ENCODE measurements around the gene SMIM7. TPM values are rescaled to one million over a fixed set of nuclear protein-coding genes. Genes with fewer than 3 reads are reported as not detected.

SMIM7 gene
- total RNA-seq, 4 donors from 2014 or later, result 36.4 to 60.5 (median 49.8) TPM

GRCh38 chr19:16607819-16608218 is 52.1 kb downstream of the SMIM7 start:
- peak overlapping the region; percentile 79 to 86 (median 84) for H3K27ac ChIP-seq
- H3K4me3 ChIP-seq, result no peak overlapping the region
- TF ChIP-seq, protein P1, sequence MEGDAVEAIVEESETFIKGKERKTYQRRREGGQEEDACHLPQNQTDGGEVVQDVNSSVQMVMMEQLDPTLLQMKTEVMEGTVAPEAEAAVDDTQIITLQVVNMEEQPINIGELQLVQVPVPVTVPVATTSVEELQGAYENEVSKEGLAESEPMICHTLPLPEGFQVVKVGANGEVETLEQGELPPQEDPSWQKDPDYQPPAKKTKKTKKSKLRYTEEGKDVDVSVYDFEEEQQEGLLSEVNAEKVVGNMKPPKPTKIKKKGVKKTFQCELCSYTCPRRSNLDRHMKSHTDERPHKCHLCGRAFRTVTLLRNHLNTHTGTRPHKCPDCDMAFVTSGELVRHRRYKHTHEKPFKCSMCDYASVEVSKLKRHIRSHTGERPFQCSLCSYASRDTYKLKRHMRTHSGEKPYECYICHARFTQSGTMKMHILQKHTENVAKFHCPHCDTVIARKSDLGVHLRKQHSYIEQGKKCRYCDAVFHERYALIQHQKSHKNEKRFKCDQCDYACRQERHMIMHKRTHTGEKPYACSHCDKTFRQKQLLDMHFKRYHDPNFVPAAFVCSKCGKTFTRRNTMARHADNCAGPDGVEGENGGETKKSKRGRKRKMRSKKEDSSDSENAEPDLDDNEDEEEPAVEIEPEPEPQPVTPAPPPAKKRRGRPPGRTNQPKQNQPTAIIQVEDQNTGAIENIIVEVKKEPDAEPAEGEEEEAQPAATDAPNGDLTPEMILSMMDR (IDR thresholded peaks at IDR 0.05 in 4 of 5, conservative IDR thresholded peaks at IDR 0.05 in 1 of 5), result no peak
- peak in 1 of 2 donors; percentile 28 for TF ChIP-seq POLR2A (IDR thresholded peaks at IDR 0.05)
- no peaks in the 10 kb centered on the region for H3K9me3 ChIP-seq
- H3K36me3 ChIP-seq, result no peaks in the 10 kb centered on the region
- DNase-seq (peak in 1 of 2 donors; percentile 50), ATAC-seq (peak; percentile 15 to 20)
- H3K4me1 ChIP-seq, result peaks cover 67 to 86% of the 10 kb centered on the region in 2 donors
- in situ Hi-C loops (cut with MboI; ENCODE audit: low sequenced_read_pairs in 4 of 4), result no loop called here
- H3K27me3 ChIP-seq, result no peaks in the 10 kb centered on the region
- intact Hi-C loops (cut with DNase I; ENCODE audit: low total_unique reads), result loop anchor here (2.0 to 10.0 kb wide), 2 partner anchors 19 to 217 kb away; partner anchors contain the start of gene SIN3B

GRCh38 chr19:16605553-16605994 is 54.4 kb downstream of the SMIM7 start:
- Histone ChIP-seq H3K4me1 (peaks cover 64 to 79% of the 10 kb centered on the region in 2 donors), H3K36me3 (no peaks in the 10 kb centered on the region), H3K27me3 (no peaks in the 10 kb centered on the region), H3K9me3 (no peaks in the 10 kb centered on the region), H3K27ac (peak overlapping the region; percentile 79 to 86 (median 84)), H3K4me3 (no peak overlapping the region)
- DNase-seq, result peak; percentile 50 to 78
- peak; percentile 25 to 49 for ATAC-seq
- in situ Hi-C loops (cut with MboI; ENCODE audit: low sequenced_read_pairs in 4 of 4) (no loop called here), intact Hi-C loops (cut with DNase I; ENCODE audit: low total_unique reads) (loop anchor here (1.0 to 10.0 kb wide), 5 partner anchors 17 to 219 kb away; partner anchors contain the start of gene SIN3B)
- TF ChIP-seq, protein P1 (IDR thresholded peaks at IDR 0.05 in 4 of 5, conservative IDR thresholded peaks at IDR 0.05 in 1 of 5), result peak; percentile 43 to 67 (median 60)
- no peak for TF ChIP-seq POLR2A (IDR thresholded peaks at IDR 0.05)

DNA sequence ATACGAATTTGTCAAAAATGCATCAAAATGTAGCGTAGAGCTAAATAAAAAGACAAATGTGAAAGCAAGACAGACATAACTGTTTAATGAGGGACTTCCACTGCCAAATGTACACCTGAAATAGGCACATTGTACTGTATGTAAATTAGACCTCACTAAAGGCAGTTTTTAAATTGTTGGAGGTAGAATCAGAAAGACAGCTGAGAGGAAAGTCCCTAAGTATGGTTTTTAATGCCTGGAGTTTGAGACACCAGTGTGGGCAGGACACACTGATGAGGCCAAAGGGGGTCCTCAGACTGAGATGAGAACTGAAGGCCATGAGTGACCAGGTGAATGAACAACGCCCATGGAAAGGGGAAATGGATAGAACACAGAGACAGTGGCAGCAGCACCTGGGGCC is 54.8 kb downstream of the SMIM7 start:
- DNase-seq, result no peak
- H3K4me1 ChIP-seq, result peaks cover 67 to 77% of the 10 kb centered on the region in 2 donors

GRCh38 chr19:16604615-16605014 is 55.3 kb downstream of the SMIM7 start:
- intact Hi-C loops (cut with DNase I; ENCODE audit: low total_unique reads), result loop anchor here (1.0 to 10.0 kb wide), 5 partner anchors 16 to 220 kb away; partner anchors contain the start of gene SIN3B
- ATAC-seq (no peak), DNase-seq (no peak)
- no peak overlapping the region for H3K4me3 ChIP-seq
- H3K27me3 ChIP-seq, result no peaks in the 10 kb centered on the region
- H3K36me3 ChIP-seq, result no peaks in the 10 kb centered on the region
- in situ Hi-C loops (cut with MboI; ENCODE audit: low sequenced_read_pairs in 4 of 4), result no loop called here
- peaks cover 72% of the 10 kb centered on the region in 2 donors for H3K4me1 ChIP-seq
- no peaks in the 10 kb centered on the region for H3K9me3 ChIP-seq
- TF ChIP-seq, protein P1 (IDR thresholded peaks at IDR 0.05 in 4 of 5, conservative IDR thresholded peaks at IDR 0.05 in 1 of 5), result no peak
- H3K27ac ChIP-seq, result peak overlapping the region; percentile 79 to 86 (median 84)

More for the DNA sequence above, 54.8 kb downstream of the SMIM7 start:
- no peaks in the 10 kb centered on the region for H3K36me3 ChIP-seq
- in situ Hi-C loops (cut with MboI; ENCODE audit: low sequenced_read_pairs in 4 of 4) (no loop called here), intact Hi-C loops (cut with DNase I; ENCODE audit: low total_unique reads) (loop anchor here (1.0 to 10.0 kb wide), 5 partner anchors 16 to 220 kb away; partner anchors contain the start of gene SIN3B)
- H3K27me3 ChIP-seq, result no peaks in the 10 kb centered on the region
- peak overlapping the region; percentile 79 to 86 (median 84) for H3K27ac ChIP-seq
- no peaks in the 10 kb centered on the region for H3K9me3 ChIP-seq
- ATAC-seq, result no peak
- no peak overlapping the region for H3K4me3 ChIP-seq
- TF ChIP-seq POLR2A (IDR thresholded peaks at IDR 0.05), result no peak
- TF ChIP-seq, protein P1 (IDR thresholded peaks at IDR 0.05 in 4 of 5, conservative IDR thresholded peaks at IDR 0.05 in 1 of 5), result no peak
